Measurements from ENCODE around the gene OTUD7B. TPM values are rescaled to one million over a fixed set of nuclear protein-coding genes. Genes with fewer than 3 reads are reported as not detected.

OTUD7B gene
- total RNA-seq, 2 experiments from 2014 or later, result 16.1 to 17.3 TPM

DNA sequence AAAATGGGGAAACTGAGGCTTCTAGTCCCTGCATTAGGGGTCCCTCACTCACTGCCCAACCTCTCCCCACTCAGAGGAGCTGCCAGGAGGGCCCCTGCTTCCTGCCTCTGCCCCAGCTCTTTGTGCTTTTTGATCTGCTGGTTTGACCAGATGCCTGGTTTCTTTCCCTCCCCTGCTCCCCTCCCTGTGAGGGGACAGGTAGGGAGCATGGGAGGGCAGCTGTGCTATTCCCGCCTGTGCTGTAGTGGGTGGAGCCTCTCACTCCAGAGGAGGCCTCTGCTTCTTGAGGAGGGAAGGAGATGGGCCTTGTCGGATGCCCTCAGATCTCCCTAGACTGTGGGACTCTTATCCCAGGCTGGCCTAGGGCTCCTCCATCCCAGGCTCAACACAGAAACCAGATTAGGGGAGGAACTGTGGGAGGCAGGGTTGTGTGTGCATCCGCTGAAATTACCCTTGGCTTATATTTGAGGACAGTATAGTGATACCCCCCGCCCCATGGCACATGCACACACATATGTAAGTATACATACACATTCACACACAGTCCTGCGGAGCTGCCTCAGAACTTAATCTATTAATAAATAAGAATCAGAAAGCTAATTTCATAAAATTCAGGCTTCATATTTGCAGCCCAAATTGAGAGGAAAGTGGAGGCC is 106.6 kb downstream of the OTUD7B start:
- CTCF ChIA-PET, result no interaction called here
- peaks cover 21% of the 10 kb centered on the region for H3K36me3 Mint-ChIP-seq (ENCODE audit: low read depth)
- POLR2A ChIA-PET, result interaction anchor here (0.9 to 7.8 kb wide), 4 partner anchors 10 to 24 kb away, joined by 3 to 104 read pairs (median 4); partner anchors contain the start of gene SF3B4

DNA sequence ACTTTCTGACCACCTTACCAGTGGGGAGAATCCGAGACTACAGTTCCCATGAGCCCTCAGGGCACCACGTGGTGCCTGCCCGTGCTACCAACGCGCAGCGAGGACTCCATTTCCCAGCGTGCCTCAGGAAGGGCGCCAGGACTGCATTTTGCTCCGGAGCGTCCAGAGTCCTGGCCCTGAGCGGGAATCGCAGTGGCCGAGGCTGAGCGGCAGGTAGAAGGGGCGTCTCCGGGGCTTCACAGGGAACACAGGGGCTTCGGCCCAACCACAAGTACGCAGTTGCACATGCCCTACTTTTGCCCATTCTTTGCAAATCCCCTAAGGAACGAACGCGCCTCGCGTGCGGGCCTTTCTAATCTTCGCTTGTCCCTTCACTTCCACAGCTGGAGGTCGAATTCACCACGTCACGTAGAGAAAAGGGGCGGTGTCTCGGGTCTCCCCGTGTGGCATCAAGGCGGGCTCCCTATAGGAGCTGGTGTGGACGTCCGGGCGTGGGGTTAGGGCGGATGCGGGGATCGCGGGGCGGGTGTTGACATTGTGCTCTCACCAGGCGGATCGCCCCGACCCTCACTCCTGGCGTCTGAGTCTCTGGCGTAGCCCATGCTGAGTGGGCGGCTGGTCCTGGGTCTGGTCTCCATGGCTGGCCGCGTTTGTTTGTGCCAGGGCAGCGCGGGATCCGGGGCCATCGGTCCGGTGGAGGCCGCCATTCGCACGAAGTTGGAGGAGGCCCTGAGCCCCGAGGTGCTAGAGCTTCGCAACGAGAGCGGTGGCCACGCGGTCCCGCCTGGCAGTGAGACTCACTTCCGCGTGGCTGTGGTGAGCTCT is 110.9 kb downstream of the OTUD7B start, which contains the start of gene BOLA1:
BOLA1 (plus strand) TSS at position 109 of the 825 bp plus-strand sequence; CDS start at position 601, 492 bp downstream.
- CTCF ChIA-PET, result no interaction called here
- Mint-ChIP-seq H3K27ac (peak within 1 kb of the TSS; percentile 96), H3K4me1 (ENCODE audit: low read depth) (peaks cover 20% of the 10 kb centered on the region), H3K27me3 (no peaks in the 10 kb centered on the region), H3K36me3 (ENCODE audit: low read depth) (peaks cover 21% of the 10 kb centered on the region), H3K9me3 (no peaks in the 10 kb centered on the region), H3K4me3 (peak within 1 kb of the TSS; percentile 91)
- TF ChIP-seq, protein P1, sequence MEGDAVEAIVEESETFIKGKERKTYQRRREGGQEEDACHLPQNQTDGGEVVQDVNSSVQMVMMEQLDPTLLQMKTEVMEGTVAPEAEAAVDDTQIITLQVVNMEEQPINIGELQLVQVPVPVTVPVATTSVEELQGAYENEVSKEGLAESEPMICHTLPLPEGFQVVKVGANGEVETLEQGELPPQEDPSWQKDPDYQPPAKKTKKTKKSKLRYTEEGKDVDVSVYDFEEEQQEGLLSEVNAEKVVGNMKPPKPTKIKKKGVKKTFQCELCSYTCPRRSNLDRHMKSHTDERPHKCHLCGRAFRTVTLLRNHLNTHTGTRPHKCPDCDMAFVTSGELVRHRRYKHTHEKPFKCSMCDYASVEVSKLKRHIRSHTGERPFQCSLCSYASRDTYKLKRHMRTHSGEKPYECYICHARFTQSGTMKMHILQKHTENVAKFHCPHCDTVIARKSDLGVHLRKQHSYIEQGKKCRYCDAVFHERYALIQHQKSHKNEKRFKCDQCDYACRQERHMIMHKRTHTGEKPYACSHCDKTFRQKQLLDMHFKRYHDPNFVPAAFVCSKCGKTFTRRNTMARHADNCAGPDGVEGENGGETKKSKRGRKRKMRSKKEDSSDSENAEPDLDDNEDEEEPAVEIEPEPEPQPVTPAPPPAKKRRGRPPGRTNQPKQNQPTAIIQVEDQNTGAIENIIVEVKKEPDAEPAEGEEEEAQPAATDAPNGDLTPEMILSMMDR (IDR thresholded peaks at IDR 0.05), result no peak
- ATAC-seq (peak; percentile 98), DNase-seq (peak; percentile 92)
- POLR2A ChIA-PET, result interaction anchor here (0.8 to 7.8 kb wide), 8 partner anchors 9 to 93 kb away, joined by 3 to 104 read pairs (median 3); a partner anchor contains a TSS
- intact Hi-C loops (cut with micrococcal nuclease), result no loop called here

More for the DNA sequence above, 106.6 kb downstream of the OTUD7B start:
- DNase-seq (no peak), ATAC-seq (no peak)
- Mint-ChIP-seq H3K27me3 (no peaks in the 10 kb centered on the region), H3K4me1 (ENCODE audit: low read depth) (peaks cover 17% of the 10 kb centered on the region), H3K27ac (no peak overlapping the region), H3K4me3 (no peak overlapping the region), H3K9me3 (no peaks in the 10 kb centered on the region)
- TF ChIP-seq, protein P1 (IDR thresholded peaks at IDR 0.05), result no peak
- intact Hi-C loops (cut with micrococcal nuclease), result no loop called here

DNA sequence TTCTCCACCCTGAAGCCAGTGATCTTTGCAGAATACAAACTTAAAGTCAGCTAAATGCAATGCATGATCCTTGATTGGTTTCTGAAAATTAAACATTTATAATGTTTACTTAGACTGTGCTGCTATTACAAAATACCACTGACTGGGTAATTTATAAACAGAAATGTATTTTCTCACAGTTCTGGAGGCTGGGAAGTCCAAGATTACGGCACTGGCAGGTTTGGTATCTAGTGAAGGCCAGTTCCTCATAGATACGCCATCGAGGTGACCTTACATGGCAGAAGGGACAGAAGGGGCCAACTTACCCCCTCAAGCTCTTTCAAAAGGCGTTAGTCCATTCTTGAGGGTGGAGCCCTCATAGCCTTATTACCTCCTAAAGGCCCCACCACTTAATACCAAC is 114.0 kb downstream of the OTUD7B start:
- DNase-seq (no peak), ATAC-seq (no peak)
- Mint-ChIP-seq H3K27me3 (no peaks in the 10 kb centered on the region), H3K4me1 (ENCODE audit: low read depth) (peaks cover 20% of the 10 kb centered on the region), H3K36me3 (ENCODE audit: low read depth) (peaks cover 14% of the 10 kb centered on the region), H3K4me3 (no peak overlapping the region), H3K27ac (no peak overlapping the region), H3K9me3 (no peaks in the 10 kb centered on the region)
- POLR2A ChIA-PET, result interaction anchor here (2.5 kb wide), 1 partner anchor 9 kb away, joined by 34 read pairs; a partner anchor contains a TSS
- intact Hi-C loops (cut with micrococcal nuclease), result no loop called here
- CTCF ChIA-PET, result no interaction called here
- TF ChIP-seq, protein P1 (IDR thresholded peaks at IDR 0.05), result no peak

DNA sequence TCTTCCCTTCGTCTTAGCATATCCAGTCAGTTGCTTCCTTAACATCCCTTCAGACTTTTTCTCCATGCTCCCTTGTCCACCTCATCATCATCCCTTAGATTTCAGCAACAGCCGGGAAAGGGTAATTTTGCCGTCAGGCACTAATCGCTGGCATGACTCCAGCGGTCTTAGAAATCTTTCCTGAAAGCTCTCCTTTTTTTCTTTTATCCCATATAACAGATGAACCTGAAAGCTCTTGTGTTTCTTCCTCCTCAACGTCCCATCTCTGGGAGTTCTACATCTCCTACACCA is 121.6 kb downstream of the OTUD7B start:
- no peaks in the 10 kb centered on the region for H3K9me3 Mint-ChIP-seq
- TF ChIP-seq, protein P1 (IDR thresholded peaks at IDR 0.05), result no peak
- H3K4me1 Mint-ChIP-seq (ENCODE audit: low read depth), result peaks cover 7% of the 10 kb centered on the region
- peaks cover 2% of the 10 kb centered on the region for H3K27me3 Mint-ChIP-seq
- CTCF ChIA-PET, result interaction anchor here (0.7 to 2.6 kb wide), 8 partner anchors 25 to 298 kb away, joined by 3 to 13 read pairs (median 3); no protein-coding TSS in a partner anchor
- POLR2A ChIA-PET, result interaction anchor here (0.6 to 6.8 kb wide), 13 partner anchors 7 to 271 kb away, joined by 3 to 325 read pairs (median 35); partner anchors contain the start of genes BOLA1, OTUD7B, SF3B4 and VPS45
- H3K36me3 Mint-ChIP-seq (ENCODE audit: low read depth), result no peaks in the 10 kb centered on the region
- no peak overlapping the region for H3K4me3 Mint-ChIP-seq
- ATAC-seq (no peak), DNase-seq (no peak)
- no peak overlapping the region for H3K27ac Mint-ChIP-seq
- intact Hi-C loops (cut with micrococcal nuclease), result loop anchor here (2.0 kb wide), 1 partner anchor 38 kb away; the partner anchor contains the start of gene SF3B4

Measured in activated CD8-positive, alpha-beta T cell treated with anti-CD3 and anti-CD28 coated beads for 36 hours (primary cell).